HepG2 (cell line): ENCODE measurements around the gene ADAT3. TPM values are rescaled to one million over a fixed set of nuclear protein-coding genes. Genes with fewer than 3 reads are reported as not detected.

Source experiments
- ATAC-seq: fragments of 200-7000 bp; cut with Tn5 transposase; 3 replicates; pipeline ENCODE4 v1.9.1; 2020; ENCODE audit warnings: mild to moderate bottlenecking, moderate library complexity
- BruUV-seq: library from RNA; stranded (reverse); fragments of 400-500 nt; replicated peaks from 2 replicates; lab custom pipeline; 2021; lab: Mats Ljungman, UMichigan
- CTCF ChIA-PET: fragments of 300-600 bp; formaldehyde crosslinking; extraction: SDS; loops from one replicate; lab custom pipeline; 2021; ENCODE audit warnings: low total read pairs, inconsistent platforms, low intra/inter-chr PET ratio; lab: Yijun Ruan, JAX
- POLR2A ChIA-PET: fragments of 350-600 bp; sonication (Branson Sonifier 250); formaldehyde crosslinking; loops from one replicate; lab custom pipeline; 2020; ENCODE audit warnings: antibody characterized with exemption, inconsistent platforms; lab: Yijun Ruan, JAX
- DNase-seq: peaks from one replicate; pipeline ENCODE4 v3.0.0-alpha.2; 2015; ENCODE audit warnings: low spot score
- FAIRE-seq: peaks from 3 replicates; lab custom pipeline; 2011; peaks lifted over from hg19 to GRCh38; lab: Jason Lieb, UNC
- H2AFZ ChIP-seq: one replicate; pipeline ENCODE4 v1.6.1; 2011; ENCODE audit warnings: low read length, inconsistent platforms
- H3K27ac ChIP-seq: fragments of 300-600 bp; 3 replicates; pipeline ENCODE4 v1.8.0; 2011; ENCODE audit warnings: mixed run types, mild to moderate bottlenecking, mixed read lengths, low read length, inconsistent platforms; ENCODE audit not compliant: insufficient read depth; ENCODE audit errors: extremely low read length
- H3K27me3 ChIP-seq, 2 experiments: fragments of 200-600 bp in 1 of 2; 2 replicates in 1 of 2; 3 replicates in 1 of 2; pipeline versions ENCODE4 v1.6.0 to v1.8.0; 2011; ENCODE audit warnings: low read length in 2 of 2, mild to moderate bottlenecking in 2 of 2, moderate library complexity in 2 of 2, inconsistent platforms in 1 of 2; ENCODE audit not compliant: insufficient read depth in 2 of 2, control insufficient read depth in 1 of 2
- H3K36me3 ChIP-seq, 2 experiments: fragments of 200-600 bp in 1 of 2; replicated peaks in 1 of 2; 2 replicates in 1 of 2; 3 replicates in 1 of 2; pipeline versions ENCODE4 v1.5.1 to v1.8.0; 2011; ENCODE audit warnings: low read length in 2 of 2, inconsistent platforms in 1 of 2; ENCODE audit not compliant: insufficient read depth in 2 of 2, control insufficient read depth in 1 of 2
- H3K4me1 ChIP-seq: 2 replicates; pipeline ENCODE4 v1.5.1; 2012; ENCODE audit warnings: low read length, inconsistent platforms; ENCODE audit not compliant: insufficient read depth
- H3K4me2 ChIP-seq: 2 replicates; pipeline ENCODE4 v1.6.0; 2011; ENCODE audit warnings: low read depth, low read length, inconsistent platforms
- H3K4me3 ChIP-seq, 3 experiments: fragments of 200-600 bp in 1 of 3; sonication (generic), shearing (Covaris generic) in 1 of 3; replicated peaks in 1 of 3; 2 replicates each; pipeline ENCODE4 v1.5.1; 2011 to 2016; ENCODE audit warnings: low read length in 3 of 3, inconsistent platforms in 2 of 3, low read depth in 2 of 3, mild to moderate bottlenecking in 2 of 3, control low read depth in 1 of 3, mixed read lengths in 1 of 3; ENCODE audit not compliant: insufficient read depth in 1 of 3
- H3K79me2 ChIP-seq: one replicate; pipeline ENCODE4 v1.6.1; 2011; ENCODE audit warnings: low read length, inconsistent platforms; ENCODE audit not compliant: insufficient read depth
- H3K9ac ChIP-seq: 2 replicates; pipeline ENCODE4 v1.6.0; 2011; ENCODE audit warnings: mild to moderate bottlenecking, low read depth, low read length, inconsistent platforms; ENCODE audit not compliant: insufficient read depth
- H3K9me3 ChIP-seq: 2 replicates; pipeline ENCODE4 v1.5.1; 2012; ENCODE audit warnings: mild to moderate bottlenecking, low read length
- H4K20me1 ChIP-seq: 2 replicates; pipeline ENCODE4 v1.6.0; 2011; ENCODE audit warnings: inconsistent platforms, mild to moderate bottlenecking, low read length, moderate library complexity; ENCODE audit not compliant: insufficient read depth
- AGO2 ChIP-seq: fragments of 200-400 bp; formaldehyde crosslinking; optimal IDR thresholded peaks from 2 replicates; pipeline ENCODE3; 2017; ENCODE audit warnings: mild to moderate bottlenecking, low read depth, low read length, moderate library complexity
- GTF2F1 ChIP-seq: fragments of 150-350 bp; IDR thresholded peaks from 2 replicates; pipeline ENCODE4 v1.6.1; 2014; ENCODE audit warnings: low read length
- KAT8 ChIP-seq: IDR thresholded peaks from 2 replicates; pipeline ENCODE4 v1.6.1; 2016; ENCODE audit warnings: missing genetic modification reagents, missing compliant biosample characterization
- NFKBIZ ChIP-seq: IDR thresholded peaks from 2 replicates; pipeline ENCODE4 v1.6.1; 2018; ENCODE audit warnings: missing genetic modification reagents, missing compliant biosample characterization
- SSRP1 ChIP-seq: IDR thresholded peaks from 2 replicates; pipeline ENCODE4 v1.6.1; 2016; ENCODE audit warnings: control low read depth
- ZNF263 ChIP-seq: sonication (generic); formaldehyde crosslinking; IDR thresholded peaks from 2 replicates; pipeline ENCODE4 v1.4.0; 2020; ENCODE audit warnings: missing genetic modification reagents
- ZNF431 ChIP-seq: sonication (generic); formaldehyde crosslinking; IDR thresholded peaks from 2 replicates; pipeline ENCODE4 v1.9.0; 2022; ENCODE audit warnings: missing genetic modification reagents, low read depth, mild to moderate bottlenecking, borderline replicate concordance
- ZNF761 ChIP-seq: sonication (generic); formaldehyde crosslinking; conservative IDR thresholded peaks from 2 replicates; pipeline ENCODE4 v1.4.0; 2020; ENCODE audit warnings: mild to moderate bottlenecking, missing genetic modification reagents
- ZNF891 ChIP-seq: sonication (generic); formaldehyde crosslinking; IDR thresholded peaks from 2 replicates; pipeline ENCODE4 v1.5.0; 2020; ENCODE audit warnings: mild to moderate bottlenecking, missing genetic modification reagents
- WGBS: methylation state at CpG from one replicate; pipeline ENCODE4 v1.1.6; 2017; ENCODE audit warnings: low lambda C conversion rate; 5-methylcytosine and 5-hydroxymethylcytosine counted together
- in situ Hi-C: cut with HindIII; loops from 2 replicates; pipeline ENCODE4 v1.10.0; 2017; ENCODE audit warnings: low pct_unique_long_range_greater_than_20kb; ENCODE audit not compliant: extremely low pct_ligation_motif_present
- intact Hi-C: fragments of 100-400 bp; cut with micrococcal nuclease; formaldehyde crosslinking; loops from one replicate; pipeline ENCODE4 v1.10.0; 2022; ENCODE audit not compliant: unreplicated experiment
- polyA plus RNA-seq, 8 experiments: library from polyadenylated mRNA; depleted of rRNA in 3 of 8; stranded (reverse) in 7 of 8; unstranded in 1 of 8; fragments of >200 nt; fragmentation: Illumina TruSeq in 4 of 8; extraction: Trizol in 4 of 8; gene quantifications; 2 replicates each; pipeline versions ENCODE4 v1.2.1 to v1.2.3, GENCODE V29; 2011 to 2016; ENCODE audit warnings: low read depth in 4 of 8, missing spikeins in 1 of 8, mixed read lengths in 1 of 8; ENCODE audit not compliant: insufficient read depth in 1 of 8
- total RNA-seq, 5 experiments: library from RNA; depleted of rRNA; stranded (reverse); fragments of >200 nt; fragmentation: Illumina TruSeq; extraction: Trizol; gene quantifications; 2 replicates each; pipeline ENCODE4 v1.2.3, GENCODE V29; 2016; ENCODE audit warnings: low read depth in 1 of 5
- TF ChIP-seq, protein P1 (sequence below): sonication (generic); formaldehyde crosslinking; IDR thresholded peaks from 2 replicates; pipeline ENCODE4 v1.9.0; 2021; ENCODE audit warnings: missing genetic modification reagents, mild to moderate bottlenecking, borderline replicate concordance
- TF ChIP-seq, protein P2 (sequence below): sonication (generic); formaldehyde crosslinking; IDR thresholded peaks from 2 replicates; pipeline ENCODE4 v1.5.0; 2020; ENCODE audit warnings: mild to moderate bottlenecking, low read depth, missing genetic modification reagents, borderline replicate concordance
- TF ChIP-seq, protein P3 (sequence below): sonication (generic); formaldehyde crosslinking; IDR thresholded peaks from 2 replicates; pipeline ENCODE4 v1.4.0; 2020; ENCODE audit warnings: missing genetic modification reagents, borderline replicate concordance
- TF ChIP-seq, protein P4 (sequence below): sonication (generic); formaldehyde crosslinking; IDR thresholded peaks from 2 replicates; pipeline ENCODE4 v1.9.0; 2021; ENCODE audit warnings: missing genetic modification reagents, mild to moderate bottlenecking, borderline replicate concordance

Gene ADAT3
- total and polyA plus RNA-seq, 2 of the 13 experiments (the other 11 are each of a cell fraction or from before 2014, with no cell fraction given), result 0.95 to 3.5 TPM

DNA sequence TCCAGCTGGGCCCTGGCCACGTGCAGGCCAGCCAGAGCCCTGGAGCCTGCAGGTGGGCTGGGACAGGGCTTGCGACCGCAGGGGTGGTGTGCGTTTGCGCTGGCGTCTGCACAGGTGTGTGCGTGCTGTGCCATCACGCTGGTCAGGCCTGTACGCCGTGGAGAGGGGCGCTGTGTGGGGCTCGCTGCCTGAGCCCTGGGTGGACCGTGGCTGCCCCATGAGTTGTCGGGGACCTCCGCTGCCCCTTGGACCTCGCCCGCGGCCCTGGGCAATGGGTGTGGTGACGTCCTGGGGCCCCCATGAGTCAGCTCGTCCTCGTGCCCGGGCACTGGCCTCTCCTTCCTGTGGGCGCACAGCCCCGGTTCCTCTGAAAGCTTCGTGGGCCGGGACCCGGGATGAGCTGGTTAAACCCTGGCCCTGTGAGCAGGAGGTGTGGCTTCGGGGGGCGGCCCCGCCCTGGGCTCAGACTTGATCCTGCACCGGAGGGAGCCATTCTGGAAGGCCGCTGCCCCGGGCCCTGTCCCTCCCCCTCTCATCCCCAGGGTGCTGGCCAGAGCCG lies 42.5 kb downstream of the ADAT3 start:
- Histone ChIP-seq H2AFZ (no peak overlapping the region), H3K4me1 (peaks cover 21% of the 10 kb centered on the region), H4K20me1 (peaks cover 53% of the 10 kb centered on the region), H3K4me3 (no peak overlapping the region), H3K4me2 (no peak overlapping the region), H3K9ac (no peak overlapping the region), H3K79me2 (peaks cover 73% of the 10 kb centered on the region), H3K36me3 (peaks cover 5 to 17% of the 10 kb centered on the region in 2 experiments; a peak in 4 of 5 replicates), H3K27me3 (no peaks in the 10 kb centered on the region), H3K27ac (no peak overlapping the region), H3K9me3 (no peaks in the 10 kb centered on the region)
- ATAC-seq (no peak), FAIRE-seq (no peak), DNase-seq (no peak)
- ChIA-PET POLR2A (no interaction called here), CTCF (no interaction called here)
- TF ChIP-seq AGO2 (peak; percentile 30), ZNF263 (CRISPR knock-in tag) (no peak)
- in situ Hi-C loops, result no loop called here
- no TSS peak for BruUV-seq
- intact Hi-C loops, result no loop called here
- WGBS, result 80% methylated on average over 1 of the region's 34 CpGs

DNA sequence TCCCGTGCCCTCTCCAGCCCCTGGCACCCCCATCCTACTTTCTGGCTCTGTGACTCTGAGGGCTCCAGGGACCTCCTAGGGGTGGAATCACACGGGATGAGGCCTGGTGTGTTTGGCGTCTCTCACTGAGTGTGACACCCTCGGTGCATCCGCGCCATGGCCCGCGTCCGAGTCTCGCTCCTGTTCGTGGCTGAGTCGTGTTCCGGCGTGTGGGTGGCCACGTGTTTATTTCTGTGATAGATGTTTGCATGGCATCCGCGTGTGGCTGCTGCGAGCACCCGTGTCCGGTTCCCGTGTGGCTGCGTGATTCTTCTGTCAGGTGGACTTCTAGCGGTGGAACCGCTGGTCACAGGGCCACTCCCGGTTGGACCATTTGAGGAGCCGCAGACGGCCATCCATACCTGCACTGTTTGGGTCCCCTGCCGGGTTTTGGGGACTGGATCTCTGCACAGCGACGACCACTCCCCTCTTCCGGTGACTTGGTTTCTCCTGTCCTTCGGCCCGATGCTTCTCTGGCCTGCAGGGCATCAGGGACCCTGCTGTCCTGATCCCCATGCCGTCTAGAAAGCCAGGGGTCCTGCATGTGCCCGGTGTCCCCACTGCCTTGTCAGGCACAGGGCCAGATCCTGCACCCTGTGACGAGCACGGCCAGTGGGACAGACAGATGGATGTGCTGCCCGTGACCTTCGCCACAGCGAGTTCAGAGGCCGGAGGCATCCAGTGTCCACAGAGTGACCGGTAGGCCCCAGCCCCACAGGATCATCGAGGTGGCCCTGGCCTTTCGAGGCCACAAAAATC lies 44.3 kb downstream of the ADAT3 start:
- Histone ChIP-seq H3K4me3 (no peak overlapping the region), H2AFZ (no peak overlapping the region), H3K79me2 (peaks cover 67% of the 10 kb centered on the region), H3K9me3 (no peaks in the 10 kb centered on the region), H3K9ac (no peak overlapping the region), H3K4me1 (peaks cover 6% of the 10 kb centered on the region; the same call in 1 of the 2 replicates), H3K36me3 (peaks cover 7 to 23% of the 10 kb centered on the region in 2 experiments; a peak in 4 of 5 replicates), H3K27me3 (no peaks in the 10 kb centered on the region), H4K20me1 (peaks cover 44% of the 10 kb centered on the region; the same call in 1 of the 2 replicates), H3K4me2 (no peak overlapping the region), H3K27ac (no peak overlapping the region)
- intact Hi-C loops, result no loop called here
- in situ Hi-C loops, result no loop called here
- no peak for DNase-seq
- no peak for FAIRE-seq
- WGBS, result 97% methylated on average over 36 of the region's 44 CpGs
- no TSS peak for BruUV-seq
- ATAC-seq, result no peak
- CTCF ChIA-PET, result no interaction called here
- POLR2A ChIA-PET, result no interaction called here
- TF ChIP-seq KAT8 (no peak), ZNF761 (CRISPR knock-in tag) (no peak), GTF2F1 (no peak), ZNF431 (no peak), NFKBIZ (no peak), SSRP1 (CRISPR knock-in tag) (no peak), ZNF891 (CRISPR knock-in tag) (no peak)
- TF ChIP-seq, protein P1, sequence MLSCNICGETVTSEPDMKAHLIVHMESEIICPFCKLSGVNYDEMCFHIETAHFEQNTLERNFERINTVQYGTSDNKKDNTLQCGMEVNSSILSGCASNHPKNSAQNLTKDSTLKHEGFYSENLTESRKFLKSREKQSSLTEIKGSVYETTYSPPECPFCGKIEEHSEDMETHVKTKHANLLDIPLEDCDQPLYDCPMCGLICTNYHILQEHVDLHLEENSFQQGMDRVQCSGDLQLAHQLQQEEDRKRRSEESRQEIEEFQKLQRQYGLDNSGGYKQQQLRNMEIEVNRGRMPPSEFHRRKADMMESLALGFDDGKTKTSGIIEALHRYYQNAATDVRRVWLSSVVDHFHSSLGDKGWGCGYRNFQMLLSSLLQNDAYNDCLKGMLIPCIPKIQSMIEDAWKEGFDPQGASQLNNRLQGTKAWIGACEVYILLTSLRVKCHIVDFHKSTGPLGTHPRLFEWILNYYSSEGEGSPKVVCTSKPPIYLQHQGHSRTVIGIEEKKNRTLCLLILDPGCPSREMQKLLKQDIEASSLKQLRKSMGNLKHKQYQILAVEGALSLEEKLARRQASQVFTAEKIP (CRISPR knock-in tag), result no peak
- TF ChIP-seq, protein P2, sequence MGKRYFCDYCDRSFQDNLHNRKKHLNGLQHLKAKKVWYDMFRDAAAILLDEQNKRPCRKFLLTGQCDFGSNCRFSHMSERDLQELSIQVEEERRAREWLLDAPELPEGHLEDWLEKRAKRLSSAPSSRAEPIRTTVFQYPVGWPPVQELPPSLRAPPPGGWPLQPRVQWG (CRISPR knock-in tag), result no peak
- TF ChIP-seq, protein P3, sequence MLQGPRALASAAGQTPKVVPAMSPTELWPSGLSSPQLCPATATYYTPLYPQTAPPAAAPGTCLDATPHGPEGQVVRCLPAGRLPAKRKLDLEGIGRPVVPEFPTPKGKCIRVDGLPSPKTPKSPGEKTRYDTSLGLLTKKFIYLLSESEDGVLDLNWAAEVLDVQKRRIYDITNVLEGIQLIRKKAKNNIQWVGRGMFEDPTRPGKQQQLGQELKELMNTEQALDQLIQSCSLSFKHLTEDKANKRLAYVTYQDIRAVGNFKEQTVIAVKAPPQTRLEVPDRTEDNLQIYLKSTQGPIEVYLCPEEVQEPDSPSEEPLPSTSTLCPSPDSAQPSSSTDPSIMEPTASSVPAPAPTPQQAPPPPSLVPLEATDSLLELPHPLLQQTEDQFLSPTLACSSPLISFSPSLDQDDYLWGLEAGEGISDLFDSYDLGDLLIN (CRISPR knock-in tag), result no peak
- TF ChIP-seq, protein P4, sequence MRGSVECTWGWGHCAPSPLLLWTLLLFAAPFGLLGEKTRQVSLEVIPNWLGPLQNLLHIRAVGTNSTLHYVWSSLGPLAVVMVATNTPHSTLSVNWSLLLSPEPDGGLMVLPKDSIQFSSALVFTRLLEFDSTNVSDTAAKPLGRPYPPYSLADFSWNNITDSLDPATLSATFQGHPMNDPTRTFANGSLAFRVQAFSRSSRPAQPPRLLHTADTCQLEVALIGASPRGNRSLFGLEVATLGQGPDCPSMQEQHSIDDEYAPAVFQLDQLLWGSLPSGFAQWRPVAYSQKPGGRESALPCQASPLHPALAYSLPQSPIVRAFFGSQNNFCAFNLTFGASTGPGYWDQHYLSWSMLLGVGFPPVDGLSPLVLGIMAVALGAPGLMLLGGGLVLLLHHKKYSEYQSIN (CRISPR knock-in tag), result no peak
